ENCODE measurements around the gene APOBEC3B.
A peak's percentile ranks its signal among the peaks of the same experiment; 100 is the strongest.
"Not testable (repeated sequence)": the region's sequence is repeated elsewhere in the genome, so short reads cannot be mapped to it uniquely, and the experiment has no call there.

APOBEC3B gene

DNA sequence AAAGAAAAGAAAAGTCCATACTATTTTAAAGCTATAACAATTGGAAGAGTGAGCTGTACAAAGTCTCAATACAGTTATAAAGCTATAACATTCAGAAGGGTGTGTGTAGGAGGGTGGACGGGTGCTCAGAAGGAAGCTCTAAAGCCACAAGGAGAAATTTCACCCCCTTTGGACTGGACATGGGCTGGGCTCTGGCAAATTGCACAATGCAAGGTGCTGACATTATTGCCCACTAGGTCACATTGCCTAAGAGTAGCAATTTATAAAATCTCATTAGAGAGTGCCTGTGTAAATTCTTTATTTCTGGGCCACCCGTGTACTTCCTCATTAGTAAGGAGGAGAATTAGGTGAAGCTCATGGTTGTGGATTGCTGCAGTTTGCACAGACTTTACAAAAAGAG is 30.4 kb upstream of the APOBEC3B start:
- DNase-seq (ENCODE audit: low spot score) = no peak

DNA sequence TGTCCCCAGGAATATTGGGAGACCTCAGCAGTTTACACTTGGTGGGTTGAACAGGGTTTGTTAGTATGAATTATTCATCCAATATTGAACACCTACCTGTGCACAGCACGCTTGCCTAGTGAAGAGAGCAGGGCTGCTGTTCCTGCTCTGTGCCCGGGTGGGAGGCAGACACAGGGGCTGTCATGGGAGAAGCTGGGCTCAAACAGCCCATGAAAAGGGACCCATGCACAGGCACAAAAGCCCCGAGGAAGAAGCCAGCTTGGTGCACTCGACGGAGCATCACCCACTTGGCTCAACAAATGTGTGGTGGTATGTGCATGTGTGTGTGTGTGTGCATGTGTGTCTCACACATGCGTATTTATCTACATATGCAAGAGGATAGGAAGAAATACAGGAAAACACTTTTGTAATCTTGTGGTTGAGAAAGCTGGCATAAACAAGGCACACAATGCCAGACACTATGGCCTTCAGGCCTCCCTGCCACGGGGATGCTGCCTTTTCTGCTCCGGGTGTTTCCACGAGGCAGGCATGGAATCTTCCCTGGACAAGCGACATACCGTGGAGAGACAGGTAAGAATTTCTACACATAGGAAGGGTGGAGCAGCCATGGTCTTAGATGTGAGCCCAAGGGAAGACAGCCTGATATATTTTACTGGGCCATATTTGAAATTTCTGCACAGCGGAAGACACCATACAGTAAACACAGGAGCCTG is 29.7 kb upstream of the APOBEC3B start:
- no peak for DNase-seq (ENCODE audit: low spot score)

DNA sequence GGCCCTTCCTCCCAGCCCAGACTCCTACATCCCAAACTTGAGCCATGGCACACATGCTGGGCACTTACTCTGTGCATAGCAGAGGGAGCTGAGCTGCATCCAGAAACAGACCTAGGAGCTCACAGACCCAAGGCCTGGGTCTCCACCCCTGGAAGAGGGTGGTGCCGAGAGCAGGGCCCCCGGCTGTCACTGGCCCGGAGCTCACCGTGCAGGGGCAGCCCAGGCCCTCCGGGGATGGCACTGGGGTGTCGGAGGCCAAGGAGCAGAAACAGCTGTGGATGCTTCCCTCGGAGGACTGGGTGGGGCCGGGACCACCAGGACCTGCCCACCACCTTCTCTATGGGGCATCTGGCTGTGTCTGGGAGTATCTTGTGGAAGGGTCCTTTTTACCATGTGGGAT is 29.1 kb upstream of the APOBEC3B start:
- DNase-seq (ENCODE audit: low spot score) = no peak

DNA sequence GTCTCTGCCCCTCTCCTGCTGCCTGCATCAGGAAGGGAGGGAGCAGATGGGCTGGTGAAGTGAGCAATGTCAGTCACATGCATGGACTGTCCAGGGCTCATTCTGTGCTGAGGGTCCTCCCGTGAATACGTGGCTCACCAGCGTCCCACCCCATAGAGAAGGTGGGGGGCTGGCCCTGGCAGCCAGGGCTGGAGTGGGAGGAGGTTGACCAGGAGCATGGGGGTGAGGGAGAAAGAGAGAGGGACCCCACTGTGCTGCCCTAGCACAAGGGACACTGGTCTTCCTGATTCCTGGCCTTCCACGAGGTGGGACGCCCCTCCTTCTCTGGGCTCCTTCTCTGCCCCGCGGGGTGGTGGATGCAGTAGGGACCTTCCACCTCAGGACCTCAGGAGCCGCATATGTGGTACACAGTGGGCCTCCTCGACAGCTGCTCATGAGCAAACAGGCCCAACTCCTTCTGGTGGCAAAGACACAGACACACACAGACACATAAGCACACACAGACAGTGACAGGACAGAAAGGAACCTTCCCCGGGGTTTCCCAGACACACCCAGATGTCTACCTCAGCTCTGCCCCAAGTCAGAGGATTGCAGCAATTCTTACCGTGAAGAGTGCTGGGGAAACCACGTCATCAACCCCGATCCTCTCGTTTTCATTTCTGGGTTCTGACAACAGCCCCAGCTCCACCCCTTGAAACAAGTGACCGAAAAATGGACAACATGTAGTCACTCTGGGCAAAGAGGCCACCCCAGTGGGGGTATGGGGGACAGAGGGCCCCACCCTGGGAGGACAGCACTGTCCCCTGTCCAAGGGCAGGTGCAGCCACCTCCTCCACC is 28.4 kb upstream of the APOBEC3B start:
- peak; percentile 65 for DNase-seq (ENCODE audit: low spot score)

DNA sequence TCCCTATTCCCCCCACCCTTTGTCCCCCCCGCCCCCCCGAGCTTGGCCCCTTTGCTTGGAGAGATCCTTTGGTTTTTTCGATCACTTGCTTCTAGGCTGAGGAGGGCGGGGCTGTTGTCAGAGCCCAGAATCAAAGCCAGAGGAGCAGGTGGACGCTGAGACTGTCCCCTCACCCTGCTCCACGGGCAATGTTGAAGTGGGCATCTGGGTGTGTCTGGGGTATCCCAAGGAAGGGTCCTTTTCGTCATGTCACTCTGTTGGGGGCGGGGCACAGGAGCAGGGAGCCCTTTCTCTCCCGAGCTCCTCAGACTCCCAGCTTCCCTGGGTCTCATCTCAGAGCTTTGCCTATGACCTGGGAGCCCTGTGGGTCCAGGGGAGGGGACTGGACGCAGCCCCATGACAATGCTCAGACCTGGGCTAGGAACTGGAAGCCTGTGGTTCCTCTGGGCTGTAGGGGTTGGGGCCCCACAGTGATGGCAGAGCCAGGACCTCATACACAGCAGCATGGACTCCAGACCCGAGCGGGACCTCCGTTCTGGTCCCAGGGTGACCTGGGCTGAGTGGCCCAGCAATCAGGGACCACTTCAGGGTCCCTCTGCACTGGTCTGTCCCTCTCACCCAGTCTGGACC is 27.6 kb upstream of the APOBEC3B start:
- DNase-seq (ENCODE audit: low spot score) = no peak

DNA sequence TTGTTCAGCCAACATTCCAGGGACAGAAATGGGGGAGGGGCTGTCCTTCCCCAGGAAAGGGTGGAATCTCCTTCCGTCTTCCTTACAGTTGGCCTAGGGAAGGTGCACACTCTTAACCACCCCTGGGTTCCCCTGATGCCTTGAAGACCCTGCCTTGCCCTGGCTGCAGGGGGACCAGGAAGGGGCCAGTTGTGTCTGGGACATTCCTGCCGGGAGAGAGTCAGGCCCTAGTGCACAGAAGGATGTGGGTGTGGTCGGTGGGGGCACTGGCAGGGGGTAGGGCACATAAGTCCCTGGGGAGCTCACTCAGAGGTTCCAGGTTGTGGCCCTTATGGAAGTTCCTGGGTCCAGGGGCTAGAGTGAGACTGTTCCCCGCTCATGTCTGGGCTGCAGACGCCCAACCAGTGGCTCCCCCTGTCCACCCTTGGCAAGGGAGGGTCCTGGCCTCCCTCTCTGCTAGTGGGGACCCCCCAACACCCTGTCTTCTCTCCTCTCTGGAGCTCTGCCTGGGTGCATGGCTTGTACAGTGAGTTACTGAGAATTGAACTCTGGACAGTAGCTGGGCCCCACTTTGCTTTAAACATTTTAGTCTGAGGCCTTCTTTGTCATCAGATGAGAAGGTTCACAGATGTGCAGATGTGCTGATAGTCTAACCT is 26.8 kb upstream of the APOBEC3B start:
- no peak for DNase-seq (ENCODE audit: low spot score)

DNA sequence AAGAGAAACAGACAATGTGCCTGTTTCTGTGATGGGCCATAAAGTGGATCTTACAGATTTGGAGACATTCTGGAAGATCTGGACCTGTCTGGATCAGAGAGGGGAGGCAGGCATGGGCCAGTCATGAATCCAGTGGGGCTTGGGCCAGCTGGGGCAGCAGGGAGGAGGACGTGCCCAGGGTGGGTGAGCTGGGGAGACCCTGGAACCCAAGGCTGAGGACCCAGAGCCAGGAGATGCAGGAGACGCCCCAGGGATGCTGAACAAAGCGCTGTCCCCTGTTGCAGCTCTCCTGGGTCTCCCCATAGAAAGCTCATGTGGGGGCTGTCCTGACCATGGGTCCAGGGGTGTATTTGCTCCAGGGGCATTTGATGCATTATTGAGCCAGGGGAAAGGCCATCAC is 26.2 kb upstream of the APOBEC3B start:
- DNase-seq (ENCODE audit: low spot score) = no peak

DNA sequence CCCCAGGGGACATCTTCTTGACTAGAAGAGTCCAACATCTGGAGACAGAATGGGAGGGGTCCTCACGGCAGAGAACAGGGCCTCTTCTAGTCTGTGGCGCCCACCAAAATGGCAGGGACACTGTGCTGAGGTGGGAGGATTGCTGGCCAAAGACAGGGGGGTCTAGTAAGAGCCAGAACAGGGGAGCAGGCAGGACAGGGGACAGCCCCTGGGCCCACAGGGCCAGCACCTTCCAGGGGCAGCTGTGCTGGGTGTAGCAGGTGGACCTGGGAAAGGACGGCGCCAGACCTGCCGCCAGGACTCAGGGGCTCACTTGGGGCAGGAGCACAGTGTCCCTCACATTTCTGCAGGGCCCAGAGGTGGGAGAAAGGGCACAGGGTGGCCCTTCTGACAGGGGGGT is 25.6 kb upstream of the APOBEC3B start:
- no peak for DNase-seq (ENCODE audit: low spot score)

DNA sequence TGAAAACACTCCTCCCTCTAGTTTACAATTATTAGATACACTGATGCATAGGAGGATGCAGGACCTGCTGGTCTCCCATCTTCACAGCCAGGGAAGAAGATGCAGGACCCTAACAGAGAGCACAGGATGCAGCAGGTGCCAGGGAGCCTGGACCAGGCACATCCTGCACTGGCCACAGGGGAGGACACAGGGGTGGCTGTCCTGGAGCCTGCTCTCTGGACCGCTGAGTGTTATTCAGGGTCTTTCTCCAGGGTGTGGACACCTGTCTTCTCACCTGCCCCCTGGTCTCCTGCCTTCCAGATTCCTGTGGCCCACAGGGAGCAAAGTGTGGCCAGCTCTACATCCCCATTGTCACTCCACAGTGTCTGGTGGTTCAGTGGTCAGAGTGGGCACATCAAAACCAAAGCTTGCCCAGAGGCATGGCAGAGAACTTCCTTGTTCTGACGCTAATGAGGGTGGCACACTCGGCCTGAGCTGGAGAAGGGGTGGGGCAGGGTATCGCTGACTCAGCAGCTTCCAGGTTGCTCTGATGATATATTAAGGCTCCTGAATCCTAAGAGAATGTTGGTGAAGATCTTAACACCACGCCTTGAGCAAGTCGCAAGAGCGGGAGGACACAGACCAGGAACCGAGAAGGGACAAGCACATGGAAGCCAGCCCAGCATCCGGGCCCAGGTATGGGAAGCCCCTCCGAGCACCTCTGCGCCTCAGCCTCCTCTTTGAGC is 24.9 kb upstream of the APOBEC3B start, which contains the start of gene APOBEC3A:
Gene APOBEC3A, plus strand, starts transcription at position 564 of the 725 bp plus-strand sequence. Its CDS starts 83 bp downstream, at position 647.
- no peak for DNase-seq (ENCODE audit: low spot score)

DNA sequence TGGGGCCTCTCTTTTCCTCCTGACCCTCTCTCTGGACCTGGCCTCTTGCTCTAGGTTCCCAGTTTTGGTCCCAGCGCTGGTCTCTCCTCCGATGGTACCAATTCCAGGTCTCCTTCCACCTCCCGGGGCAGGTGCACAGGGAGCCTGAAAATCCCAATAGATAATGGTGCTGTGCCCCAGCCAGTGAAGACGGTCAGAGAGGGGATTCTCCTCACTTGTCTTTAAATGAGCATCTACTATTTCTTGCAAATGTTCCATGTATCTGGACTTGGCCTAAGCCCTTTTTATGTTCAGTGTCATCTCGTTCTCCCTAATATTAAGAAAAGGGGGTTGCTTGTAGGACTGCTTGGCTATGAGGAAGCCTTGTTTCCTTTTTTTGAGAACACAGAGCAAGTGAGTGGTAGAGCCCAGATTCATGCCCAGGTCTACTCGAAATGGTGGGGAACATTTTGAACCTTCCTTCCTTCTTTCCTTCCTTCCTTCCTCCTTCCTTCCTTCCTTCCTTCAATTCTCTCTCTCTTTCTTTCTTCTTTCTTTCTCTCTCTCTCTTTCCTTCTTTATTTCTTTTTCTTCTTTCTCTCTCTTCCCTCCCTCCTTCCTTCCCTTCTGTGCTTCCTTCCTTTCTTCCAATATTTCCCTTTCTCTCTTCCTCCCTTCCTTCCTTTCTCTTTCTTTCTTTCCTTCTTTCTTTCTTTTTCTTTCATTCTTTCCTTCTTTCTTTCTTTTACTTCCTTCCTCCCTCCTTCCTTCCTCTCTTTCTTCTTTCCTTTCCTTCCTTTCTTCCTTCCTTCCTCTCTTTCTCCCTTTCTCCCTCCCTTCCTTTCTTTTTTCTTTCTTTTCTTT is 24.1 kb upstream of the APOBEC3B start:
- DNase-seq (ENCODE audit: low spot score) = no peak

DNA sequence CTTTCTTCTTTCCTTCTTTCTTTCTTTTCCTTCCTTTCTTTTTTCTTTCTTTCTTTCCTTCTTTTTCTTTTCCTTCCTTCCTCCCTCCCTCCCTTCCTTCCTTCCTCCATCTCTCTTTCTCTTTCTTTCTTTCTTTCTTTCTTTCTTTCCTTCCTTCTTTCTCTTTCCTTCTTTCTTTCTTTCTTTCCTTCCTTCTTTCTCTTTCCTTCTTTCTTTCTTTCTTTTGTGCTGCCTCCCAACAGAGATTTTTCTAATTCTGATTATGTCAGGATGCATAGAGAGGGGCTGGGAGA is 23.6 kb upstream of the APOBEC3B start:
- not testable (repeated sequence) for DNase-seq (ENCODE audit: low spot score)

DNA sequence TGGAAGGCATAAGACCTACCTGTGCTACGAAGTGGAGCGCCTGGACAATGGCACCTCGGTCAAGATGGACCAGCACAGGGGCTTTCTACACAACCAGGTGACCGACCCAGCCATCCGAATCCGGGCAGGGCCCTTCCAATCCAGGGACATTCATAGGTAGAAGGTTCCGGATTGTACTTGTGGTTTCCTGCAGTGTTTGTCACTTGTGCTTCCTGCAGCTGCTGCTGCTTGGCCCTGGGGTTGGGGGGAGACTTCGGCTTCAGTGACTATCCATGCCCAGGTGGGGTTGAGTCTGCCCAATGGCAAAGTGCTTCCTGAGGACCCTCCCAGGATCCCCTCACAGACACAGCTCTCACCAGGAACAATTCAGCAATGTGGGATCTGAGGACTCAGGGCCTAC is 22.6 kb upstream of the APOBEC3B start:
- no peak for DNase-seq (ENCODE audit: low spot score)

DNA sequence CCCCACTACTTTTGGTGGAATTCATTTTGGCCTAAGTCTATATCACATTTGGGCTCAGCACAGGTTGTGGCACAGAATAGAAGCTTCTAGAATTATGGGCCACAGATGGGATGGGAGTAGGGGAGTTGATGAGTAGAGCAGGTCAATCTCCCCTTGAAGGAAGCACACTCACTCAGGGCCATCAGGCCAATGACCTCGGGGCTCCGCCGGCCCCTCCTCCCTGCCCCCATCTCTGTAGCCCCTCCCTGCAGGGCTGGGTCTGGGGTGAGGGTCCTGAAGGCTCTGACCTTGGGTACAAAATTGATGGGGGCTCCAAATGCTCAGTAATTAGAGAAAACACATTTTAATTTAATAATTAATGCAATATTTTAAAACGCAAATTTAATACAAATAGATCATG is 21.5 kb upstream of the APOBEC3B start:
- not testable (repeated sequence) for DNase-seq (ENCODE audit: low spot score)

DNA sequence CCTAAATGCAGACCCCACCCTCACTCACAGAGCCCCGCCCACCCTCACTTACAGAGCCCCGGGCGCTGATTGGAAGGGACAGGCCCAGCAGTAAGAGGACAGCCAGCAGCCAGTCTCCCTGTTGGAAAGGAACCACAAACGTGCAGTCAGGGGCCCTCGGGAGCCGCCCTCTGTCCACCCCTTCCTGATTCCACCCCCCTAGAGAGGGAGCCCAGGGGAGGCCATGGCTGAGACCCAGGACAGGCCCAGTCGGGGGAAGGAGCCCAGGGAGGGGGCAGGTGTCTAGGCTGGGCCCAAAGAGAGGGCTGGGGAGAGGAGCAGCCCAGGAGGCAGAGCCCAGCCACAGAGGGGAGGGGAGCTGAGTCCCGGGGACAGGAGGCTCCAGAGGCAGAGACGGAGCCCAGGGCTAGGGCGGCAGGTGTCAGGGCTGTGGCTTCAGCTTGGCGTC is 18.8 kb upstream of the APOBEC3B start:
- DNase-seq (ENCODE audit: low spot score) = not testable (repeated sequence)

DNA sequence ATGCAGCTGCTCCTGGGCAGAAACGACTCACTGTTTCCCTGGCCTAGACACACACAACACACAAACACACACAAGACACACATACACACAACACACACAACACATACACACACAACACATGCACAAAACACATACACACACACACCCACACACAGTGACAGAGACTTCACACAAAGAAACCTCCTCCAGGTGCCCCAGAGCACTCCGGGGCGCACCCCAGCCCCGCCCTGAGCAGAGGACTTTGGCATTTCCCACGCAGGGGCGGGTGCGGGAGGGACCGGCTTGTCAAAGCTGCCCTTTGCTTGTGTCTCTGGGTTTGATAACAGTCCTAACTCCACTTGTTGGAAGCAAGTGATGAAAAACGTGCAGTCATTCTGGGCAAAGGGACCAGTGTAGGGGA is 18.3 kb upstream of the APOBEC3B start:
- DNase-seq (ENCODE audit: low spot score) = no peak

DNA sequence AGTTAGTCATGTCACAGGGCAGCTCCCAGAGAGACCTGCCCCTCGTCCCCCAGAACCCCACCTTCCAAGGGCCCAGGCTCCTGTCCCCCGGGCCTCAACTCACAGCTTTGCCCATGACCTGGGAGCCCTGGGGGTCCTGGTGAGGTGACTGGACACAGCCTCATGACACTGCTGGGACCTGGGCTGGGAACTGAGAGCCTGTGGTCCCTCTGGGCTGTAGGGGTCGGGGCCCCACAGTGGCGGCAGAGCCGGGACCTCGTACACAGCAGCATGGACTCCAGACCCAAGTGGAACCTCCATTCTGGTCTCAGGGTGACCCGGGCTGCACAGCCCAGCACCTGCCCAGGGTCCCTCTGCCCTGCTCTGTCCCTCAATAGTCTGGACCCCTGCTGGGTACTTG is 17.8 kb upstream of the APOBEC3B start:
- no peak for DNase-seq (ENCODE audit: low spot score)

DNA sequence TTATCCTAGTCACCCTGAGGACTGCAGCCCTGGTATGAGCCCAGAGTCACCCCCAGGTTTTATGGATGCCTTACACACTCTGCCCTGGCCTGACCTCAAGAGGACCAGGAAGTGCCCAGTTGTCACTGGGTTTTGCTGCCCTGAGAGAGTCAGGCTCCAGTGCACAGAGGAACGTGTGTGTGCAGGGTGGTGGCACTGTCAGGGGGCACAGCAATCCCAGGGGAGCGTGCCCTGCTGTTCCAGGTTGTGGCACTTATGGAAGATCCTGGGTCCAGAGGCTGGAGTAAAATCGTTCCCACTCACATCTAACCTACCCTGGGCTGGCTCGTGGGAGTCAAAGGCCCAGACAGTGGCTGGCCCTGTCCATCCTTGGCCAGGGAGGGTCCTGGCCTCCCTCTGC is 17.2 kb upstream of the APOBEC3B start:
- no peak for DNase-seq (ENCODE audit: low spot score)

DNA sequence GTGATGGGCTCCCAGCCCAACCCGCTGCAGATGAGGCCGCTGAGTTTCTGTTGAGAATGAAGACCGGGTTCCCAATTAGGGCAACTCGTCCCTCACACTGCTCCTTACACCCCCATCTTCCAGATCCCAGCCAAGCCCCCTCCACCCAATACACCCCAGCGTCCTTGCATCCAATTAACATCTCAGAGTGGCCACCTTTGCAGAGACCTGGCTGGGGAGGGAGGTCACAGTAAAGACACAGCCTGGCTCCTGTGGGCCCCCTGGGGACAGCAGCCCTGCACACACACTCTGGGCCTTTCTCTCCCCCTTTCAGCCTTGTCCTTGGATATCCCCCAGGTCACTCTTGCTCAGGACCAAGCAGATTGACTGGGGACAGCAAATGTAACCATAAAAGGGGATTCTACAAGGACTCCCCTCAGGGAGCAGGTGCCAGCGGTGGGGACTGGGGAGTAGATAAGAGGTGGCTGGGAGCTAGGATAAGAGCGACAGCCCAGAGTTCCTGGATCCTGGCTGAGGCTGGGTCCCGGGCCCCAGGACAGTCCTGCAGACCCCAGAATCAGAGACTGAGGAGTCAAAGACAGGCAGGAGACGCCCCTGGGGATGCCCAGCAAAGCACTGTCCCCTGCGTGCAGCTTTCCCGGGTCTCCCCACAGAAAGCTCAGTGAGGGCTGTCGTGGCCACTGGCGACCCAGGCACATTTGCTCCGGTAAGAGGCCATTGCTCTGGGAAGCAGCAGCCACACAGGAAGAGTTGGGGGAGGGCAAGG is 16.4 kb upstream of the APOBEC3B start:
- no peak for DNase-seq (ENCODE audit: low spot score)

DNA sequence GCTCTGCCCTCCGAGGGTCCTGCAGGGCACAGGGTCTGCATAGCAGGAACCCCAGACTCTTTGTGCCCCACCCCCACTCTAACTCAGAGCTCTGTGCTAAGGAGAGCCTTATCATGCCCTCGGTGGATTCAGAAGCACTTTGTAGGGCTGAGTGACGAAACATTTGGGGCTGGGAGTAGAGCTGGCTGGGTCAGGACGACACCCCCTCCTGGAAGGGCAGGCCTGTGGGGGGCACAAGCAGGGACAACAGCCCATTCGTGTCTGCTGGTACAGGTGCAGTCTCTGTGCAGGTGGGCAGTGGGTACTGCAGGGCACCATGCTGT is 15.8 kb upstream of the APOBEC3B start:
- DNase-seq (ENCODE audit: low spot score) = no peak

DNA sequence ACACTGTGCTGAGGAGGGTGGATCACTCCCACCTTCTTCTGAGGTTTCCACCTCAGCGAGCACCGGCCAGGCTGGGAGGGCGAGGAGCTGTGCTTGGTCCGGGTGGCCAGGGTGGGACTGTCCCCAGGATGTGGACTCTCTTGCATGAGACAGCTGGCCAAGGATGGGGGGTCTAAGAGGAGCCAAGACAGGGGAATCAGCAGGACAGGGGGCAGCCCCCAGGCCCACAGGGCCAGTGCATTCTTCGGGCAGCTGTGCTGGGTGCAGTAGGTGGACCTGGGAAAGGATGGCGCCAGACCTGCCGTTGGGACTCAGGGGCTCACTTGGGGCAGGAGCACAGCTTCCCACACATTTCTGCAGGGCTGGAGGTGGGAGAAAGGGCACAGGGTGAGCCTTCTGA is 15.2 kb upstream of the APOBEC3B start:
- no peak for DNase-seq (ENCODE audit: low spot score)
